Fibroblast of lung (primary cell): Measurements from ENCODE around the gene UBE2D2.

Experiments
- CTCF ChIP-seq, 2 donors: IDR thresholded peaks in 1 of 2; conservative IDR thresholded peaks in 1 of 2; 1 replicate in 1 of 2; 2 replicates in 1 of 2; pipeline ENCODE4 v1.5.1; 2011 to 2012; ENCODE audit warnings: low read length in 2 of 2, control low read depth in 1 of 2, inconsistent platforms in 1 of 2, low read depth in 1 of 2, mild to moderate bottlenecking in 1 of 2
- EZH2 ChIP-seq: IDR thresholded peaks from 2 replicates; pipeline ENCODE4 v1.5.1; 2012; ENCODE audit warnings: low read length, control low read depth, mild to moderate bottlenecking; ENCODE audit errors: missing control alignments

DNA sequence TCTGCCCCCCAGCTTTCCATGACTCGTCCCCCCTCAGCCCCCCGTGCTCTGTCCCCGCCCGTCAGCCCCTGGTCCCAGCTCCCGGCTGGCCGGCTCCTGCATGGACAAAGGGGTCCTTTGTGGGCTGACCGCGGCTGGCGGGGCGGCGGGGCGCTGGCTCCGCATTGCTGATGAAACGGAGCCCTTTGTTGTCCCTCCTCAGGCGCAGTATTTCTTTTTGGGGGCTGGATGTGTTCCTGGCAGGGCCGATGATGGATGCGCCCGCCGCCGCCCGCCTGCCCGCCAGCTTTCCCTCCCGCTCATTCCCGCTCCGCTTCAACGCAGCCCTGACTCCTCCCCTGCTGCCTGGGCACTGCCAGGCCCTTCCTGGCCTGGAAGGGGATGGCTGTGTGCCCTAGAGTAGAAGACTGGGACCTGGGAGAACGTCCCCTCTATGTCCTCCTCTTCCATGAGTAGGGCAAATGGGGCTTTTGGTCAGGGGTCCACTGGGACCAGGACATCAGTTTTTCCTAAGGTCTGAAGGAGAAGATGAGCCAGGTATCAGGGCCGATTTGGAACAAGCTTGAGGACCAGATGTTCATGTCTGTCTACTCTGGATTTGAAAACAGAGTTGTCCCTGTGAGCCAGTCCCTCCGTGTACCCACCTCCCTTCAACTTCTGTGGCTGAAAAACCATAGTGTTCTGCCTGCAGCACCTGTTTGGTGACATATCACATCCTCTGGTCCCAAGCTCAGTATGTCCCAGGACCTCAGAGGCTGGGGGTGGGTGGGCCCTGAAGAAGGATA is 116.0 kb downstream of the UBE2D2 start:
- no peak for TF ChIP-seq CTCF (conservative IDR thresholded peaks at IDR 0.05 in 1 of 2, IDR thresholded peaks at IDR 0.05 in 1 of 2; ENCODE audit: low read depth in 1 of 2, low read length in 2 of 2)
- TF ChIP-seq EZH2, result no peak
